Mucosa of stomach (tissue), 1 donor: ENCODE data around the gene C10orf67.
"Not testable (repeated sequence)": the region's sequence is repeated elsewhere in the genome, so short reads cannot be mapped to it uniquely, and the experiment has no call there.

Source experiments
- H3K27me3 ChIP-seq: one replicate; pipeline ENCODE4 v1.7.0; 2013; ENCODE audit warnings: mild to moderate bottlenecking, low read length; ENCODE audit not compliant: control insufficient read depth, insufficient read depth
- H3K36me3 ChIP-seq: one replicate; pipeline ENCODE4 v1.7.0; 2013; ENCODE audit warnings: low read length; ENCODE audit not compliant: control insufficient read depth, insufficient read depth
- H3K4me1 ChIP-seq: one replicate; pipeline ENCODE4 v1.7.0; 2013; ENCODE audit warnings: mild to moderate bottlenecking, low read length; ENCODE audit not compliant: control insufficient read depth, insufficient read depth
- H3K4me3 ChIP-seq: one replicate; pipeline ENCODE4 v1.7.0; 2013; ENCODE audit warnings: low read length
- H3K9ac ChIP-seq: one replicate; pipeline ENCODE4 v1.7.0; 2013; ENCODE audit warnings: mild to moderate bottlenecking, low read length, moderate library complexity
- H3K9me3 ChIP-seq: one replicate; pipeline ENCODE4 v1.7.0; 2013; ENCODE audit warnings: mild to moderate bottlenecking, low read length, moderate library complexity; ENCODE audit not compliant: control insufficient read depth
- donor health status: Pancreatic carcinoma.

The C10orf67 gene

DNA sequence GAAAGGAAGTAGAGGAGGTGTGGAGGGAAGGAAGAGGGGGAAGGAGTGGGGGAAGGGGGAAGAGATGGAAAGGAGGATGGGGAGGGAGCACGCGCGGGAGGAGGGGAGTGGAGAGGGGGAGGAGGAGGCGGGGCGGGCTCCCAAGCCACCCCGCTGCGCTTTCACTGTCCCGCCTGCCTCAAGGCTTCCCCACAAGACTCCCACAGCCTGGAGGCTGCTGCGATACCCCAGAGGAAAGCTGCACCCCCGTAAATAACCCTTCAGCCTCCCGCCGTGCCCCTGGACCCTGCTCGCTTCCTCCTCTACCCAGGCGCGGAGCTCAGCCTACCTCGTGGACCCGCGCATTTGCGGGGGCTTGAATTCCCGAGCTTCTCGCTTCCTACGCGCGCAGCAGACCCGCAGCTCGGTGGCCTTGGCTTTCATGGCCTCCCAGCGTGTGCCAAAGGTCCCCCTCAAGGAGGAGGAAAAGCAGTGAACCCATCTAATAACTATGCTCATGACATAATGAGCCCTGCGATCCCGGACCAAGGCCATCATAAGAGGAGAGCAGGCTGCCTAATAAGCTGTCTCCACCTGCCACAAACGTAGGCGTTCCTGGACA, at the start of gene C10orf67:
Gene C10orf67, minus strand, starts transcription at position 557 of the 601 bp plus-strand sequence. Its CDS starts 23 bp downstream, at position 534.
- Histone ChIP-seq H3K9ac (peak within 1 kb of the TSS; percentile 57), H3K4me3 (peak within 1 kb of the TSS; percentile 58), H3K4me1 (peaks cover 4% of the 10 kb centered on the region), H3K9me3 (no peaks in the 10 kb centered on the region), H3K27me3 (peaks cover 25% of the 10 kb centered on the region), H3K36me3 (no peaks in the 10 kb centered on the region)

DNA sequence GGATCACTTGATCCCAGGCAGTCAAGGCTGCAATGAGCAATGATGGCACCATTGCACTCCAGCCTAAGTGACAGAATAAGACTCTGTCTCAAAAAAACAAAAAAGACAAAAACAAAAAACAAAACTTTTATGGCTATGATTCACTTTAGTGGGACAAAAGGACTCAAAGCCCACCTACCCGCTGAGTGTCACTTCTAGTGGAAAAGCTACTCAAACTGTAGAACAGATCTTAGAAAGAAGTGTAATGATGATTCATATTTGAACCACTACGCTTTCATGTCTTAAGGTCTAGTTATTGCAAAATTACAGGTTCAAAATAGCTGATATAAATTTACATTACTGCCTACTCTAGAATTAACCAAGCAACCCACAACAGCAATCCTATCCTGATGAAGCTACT, 47.2 kb upstream of the C10orf67 start:
- no peaks in the 10 kb centered on the region for H3K9me3 ChIP-seq

DNA sequence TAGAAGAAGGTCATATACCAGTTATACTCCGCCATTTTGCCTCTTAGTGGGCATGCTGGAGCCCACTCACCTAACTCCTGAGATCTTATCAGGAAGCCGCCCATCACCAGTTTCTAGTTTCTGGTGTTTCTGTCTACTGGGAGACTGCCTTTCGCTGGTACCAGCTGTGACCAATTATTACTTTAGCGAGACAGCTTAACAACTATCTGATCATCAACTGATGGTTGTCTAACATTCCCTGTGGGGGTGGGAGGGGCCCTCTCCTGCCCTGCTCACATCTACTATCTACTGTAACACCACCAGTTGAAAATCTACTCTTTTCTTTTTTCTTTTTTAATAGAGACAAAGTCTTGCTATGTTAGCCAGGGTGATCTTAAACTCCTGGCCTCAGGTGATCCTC, 46.2 kb upstream of the C10orf67 start:
- peaks cover 3% of the 10 kb centered on the region for H3K4me1 ChIP-seq
- no peaks in the 10 kb centered on the region for H3K36me3 ChIP-seq
- no peak overlapping the region for H3K9ac ChIP-seq

More for the DNA sequence above, 47.2 kb upstream of the C10orf67 start:
- H3K4me1 ChIP-seq = peaks cover 12% of the 10 kb centered on the region
- H3K4me3 ChIP-seq = no peak overlapping the region
- no peaks in the 10 kb centered on the region for H3K27me3 ChIP-seq
- no peaks in the 10 kb centered on the region for H3K36me3 ChIP-seq
- no peak overlapping the region for H3K9ac ChIP-seq

DNA sequence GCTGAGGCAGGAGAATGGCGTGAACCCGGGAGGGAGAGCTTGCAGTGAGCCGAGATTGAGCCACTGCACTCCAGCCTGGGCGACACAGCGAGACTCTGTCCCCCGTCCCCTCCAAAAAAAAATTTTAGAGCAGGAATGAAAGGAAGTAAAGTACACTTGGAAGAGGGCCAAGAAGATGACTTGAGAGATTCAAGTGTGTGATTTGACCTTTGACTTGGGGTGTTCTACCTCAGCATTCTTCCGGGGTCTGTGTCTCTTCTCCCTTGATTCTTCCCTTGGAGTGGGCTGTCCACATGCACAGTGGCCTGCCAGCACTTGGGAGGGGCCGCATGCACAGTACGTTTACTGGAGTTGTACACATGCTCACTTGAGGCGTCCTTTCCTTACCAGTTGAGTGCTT, 45.8 kb upstream of the C10orf67 start:
- H3K4me3 ChIP-seq, H3K9me3 ChIP-seq, H3K36me3 ChIP-seq, H3K27me3 ChIP-seq, H3K9ac ChIP-seq, H3K4me1 ChIP-seq: not testable (repeated sequence)

More for the DNA sequence above, 46.2 kb upstream of the C10orf67 start:
- H3K4me3 ChIP-seq = no peak overlapping the region
- H3K27me3 ChIP-seq = no peaks in the 10 kb centered on the region
- H3K9me3 ChIP-seq = no peaks in the 10 kb centered on the region

DNA sequence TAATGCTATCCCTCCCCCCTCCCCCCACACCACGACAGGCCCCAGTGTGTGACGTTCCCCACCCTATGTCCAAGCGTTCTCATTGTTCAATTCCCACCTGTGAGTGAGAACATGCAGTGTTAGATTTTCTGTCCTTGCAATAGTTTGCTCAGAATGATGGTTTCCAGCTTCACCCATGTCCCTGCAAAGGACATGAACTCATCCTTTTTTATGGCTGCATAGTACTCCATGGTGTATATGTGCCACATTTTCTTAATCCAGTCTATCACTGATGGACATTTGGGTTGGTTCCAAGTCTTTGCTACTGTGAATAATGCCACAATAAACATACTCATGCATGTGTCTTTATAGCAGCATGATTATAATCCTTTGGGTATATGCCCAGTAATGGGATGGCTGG, 42.9 kb upstream of the C10orf67 start:
- H3K27me3 ChIP-seq, H3K4me1 ChIP-seq, H3K36me3 ChIP-seq, H3K9me3 ChIP-seq, H3K9ac ChIP-seq, H3K4me3 ChIP-seq: not testable (repeated sequence)

DNA sequence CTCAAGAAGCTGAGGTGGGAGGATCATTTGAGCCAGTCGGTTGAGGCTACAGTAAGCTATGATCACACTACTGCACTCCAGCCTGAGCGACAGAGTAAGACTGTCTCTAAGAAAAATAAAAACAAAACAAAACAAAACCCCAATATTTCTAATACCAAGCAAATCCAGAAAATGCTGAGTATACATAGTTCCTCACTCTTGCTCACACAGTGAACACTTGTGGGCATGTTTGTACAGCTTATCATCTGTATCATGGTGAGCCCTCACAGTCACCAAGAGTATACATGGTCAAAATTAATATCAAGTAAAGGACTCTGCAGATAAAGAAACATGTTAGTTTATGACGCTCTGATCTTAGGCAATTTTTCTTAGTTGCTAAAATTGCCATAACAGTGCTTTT, 41.5 kb upstream of the C10orf67 start:
- no peaks in the 10 kb centered on the region for H3K27me3 ChIP-seq
- H3K9ac ChIP-seq = no peak overlapping the region
- H3K4me1 ChIP-seq = peaks cover 4% of the 10 kb centered on the region
- no peak overlapping the region for H3K4me3 ChIP-seq
- no peaks in the 10 kb centered on the region for H3K9me3 ChIP-seq
- no peaks in the 10 kb centered on the region for H3K36me3 ChIP-seq

DNA sequence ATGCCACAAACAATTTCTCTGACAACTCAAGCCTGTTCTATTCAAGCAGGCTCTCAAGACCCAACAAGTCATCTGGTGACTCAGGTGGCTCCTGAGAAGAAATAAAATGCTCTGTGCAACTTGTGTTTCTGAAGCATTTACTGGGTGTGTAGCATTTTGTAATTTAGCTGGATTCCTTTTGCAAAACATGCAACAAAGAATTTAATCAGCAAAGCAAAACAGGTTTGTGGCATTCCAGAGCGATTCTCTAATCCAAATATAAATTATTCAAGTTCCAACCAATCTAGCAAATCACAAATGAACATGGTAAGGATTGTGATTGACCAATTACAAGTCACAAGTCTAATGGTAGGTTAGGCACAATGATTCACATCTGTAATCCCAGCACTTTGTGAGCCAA, 39.8 kb upstream of the C10orf67 start:
- Histone ChIP-seq H3K27me3 (no peaks in the 10 kb centered on the region), H3K4me3 (no peak overlapping the region), H3K9ac (no peak overlapping the region), H3K4me1 (peaks cover 4% of the 10 kb centered on the region), H3K36me3 (no peaks in the 10 kb centered on the region), H3K9me3 (no peaks in the 10 kb centered on the region)

DNA sequence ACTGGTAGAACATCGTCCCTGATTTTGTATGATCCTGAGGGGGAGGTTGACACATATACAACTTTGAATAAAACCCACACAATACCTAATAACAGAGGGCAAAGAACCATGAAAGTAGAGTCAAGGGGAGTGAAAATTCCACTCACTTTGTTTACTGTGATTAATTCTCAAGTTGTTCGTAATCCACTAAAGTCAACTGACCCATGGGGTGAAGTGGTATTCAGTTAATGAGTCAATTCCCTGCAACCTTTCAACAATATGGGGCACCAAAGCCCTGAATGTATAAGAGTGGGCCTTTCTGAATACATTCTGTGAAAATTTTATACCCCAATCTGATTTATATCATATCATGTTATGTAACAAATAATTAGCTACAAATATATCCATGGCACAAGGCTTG, 39.0 kb upstream of the C10orf67 start:
- no peaks in the 10 kb centered on the region for H3K27me3 ChIP-seq
- no peaks in the 10 kb centered on the region for H3K9me3 ChIP-seq
- H3K4me1 ChIP-seq = peaks cover 4% of the 10 kb centered on the region
- no peak overlapping the region for H3K4me3 ChIP-seq
- H3K36me3 ChIP-seq = no peaks in the 10 kb centered on the region
- no peak overlapping the region for H3K9ac ChIP-seq

DNA sequence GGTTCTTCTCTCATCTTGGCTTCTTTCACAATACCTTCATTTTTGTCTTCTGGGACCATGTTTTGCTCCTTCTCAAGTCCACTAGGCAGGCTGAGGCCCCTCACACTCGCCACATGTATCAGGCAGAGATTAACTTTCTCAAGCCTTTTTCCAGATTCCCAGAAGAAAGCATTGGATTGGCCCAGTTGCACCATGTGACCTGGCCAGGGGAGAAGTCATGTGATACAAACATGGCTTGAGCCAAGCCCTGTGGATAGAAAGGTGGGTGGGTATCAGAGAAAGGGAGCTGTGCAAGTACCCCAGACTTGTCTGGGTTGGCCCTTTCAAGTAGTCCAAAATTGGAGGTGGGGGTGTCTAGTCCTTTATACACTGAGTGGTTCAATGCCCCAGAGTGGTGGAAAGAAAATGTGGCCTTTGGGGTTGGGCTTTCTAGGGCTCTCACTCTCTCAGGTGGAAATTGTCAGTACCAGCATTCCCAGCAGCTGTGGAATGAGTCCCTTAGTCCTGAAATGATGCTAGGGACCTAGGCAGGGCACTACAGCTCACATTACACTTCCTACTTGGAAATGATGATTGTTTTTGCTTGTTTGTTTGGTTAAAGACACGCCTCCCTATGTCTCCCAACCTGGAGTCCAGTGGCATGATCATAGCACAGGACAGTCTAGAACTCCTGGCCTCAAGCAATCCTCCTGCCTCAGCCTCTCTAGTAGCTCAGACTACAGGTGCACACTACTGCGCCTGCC, 36.9 kb upstream of the C10orf67 start:
- Histone ChIP-seq H3K9me3 (no peaks in the 10 kb centered on the region), H3K27me3 (no peaks in the 10 kb centered on the region), H3K9ac (no peak overlapping the region), H3K4me3 (no peak overlapping the region), H3K4me1 (peaks cover 4% of the 10 kb centered on the region), H3K36me3 (no peaks in the 10 kb centered on the region)

DNA sequence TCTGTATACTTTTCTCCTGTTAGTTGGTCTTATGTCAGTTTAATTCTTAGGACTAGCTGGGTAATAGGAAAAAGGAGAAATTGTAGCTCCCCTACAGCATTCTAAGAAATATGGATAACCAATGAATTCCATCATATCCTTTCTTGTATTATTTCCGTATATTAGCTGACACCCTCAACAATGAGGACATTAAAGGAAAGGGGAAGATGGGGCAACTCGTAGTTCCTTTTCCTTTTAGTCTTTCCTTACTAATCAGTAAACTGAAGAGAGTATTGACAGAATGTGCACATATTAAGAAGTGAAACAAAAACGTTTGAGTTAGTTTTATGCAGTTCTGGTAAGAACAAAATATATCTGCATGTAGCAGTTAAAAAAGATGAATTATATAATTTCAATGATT, 35.1 kb upstream of the C10orf67 start:
- Histone ChIP-seq H3K9me3 (no peaks in the 10 kb centered on the region), H3K9ac (no peak overlapping the region), H3K4me3 (no peak overlapping the region), H3K36me3 (no peaks in the 10 kb centered on the region), H3K4me1 (no peaks in the 10 kb centered on the region), H3K27me3 (no peaks in the 10 kb centered on the region)

DNA sequence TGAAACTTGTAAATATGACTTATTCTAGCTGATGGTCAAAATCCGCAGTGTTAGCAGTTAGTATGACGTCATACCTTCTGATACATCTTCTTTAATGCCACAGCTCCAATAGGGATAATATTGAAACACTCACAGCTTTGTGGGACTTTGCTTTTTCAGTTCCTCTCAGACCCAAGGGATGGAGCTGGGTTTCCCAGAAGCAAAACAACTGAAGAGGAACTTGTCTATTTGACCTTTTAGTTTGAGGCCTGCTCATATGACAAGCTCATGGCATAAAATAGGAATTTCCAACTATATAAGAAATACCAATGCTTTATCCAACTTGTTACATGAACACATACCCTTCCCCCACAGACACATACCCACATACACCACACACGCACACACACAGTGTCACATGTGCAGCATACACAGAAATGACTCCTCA, 31.6 kb upstream of the C10orf67 start:
- H3K9ac ChIP-seq = no peak overlapping the region
- no peaks in the 10 kb centered on the region for H3K9me3 ChIP-seq
- no peaks in the 10 kb centered on the region for H3K27me3 ChIP-seq
- no peak overlapping the region for H3K4me3 ChIP-seq
- H3K4me1 ChIP-seq = peaks cover 6% of the 10 kb centered on the region
- no peaks in the 10 kb centered on the region for H3K36me3 ChIP-seq

DNA sequence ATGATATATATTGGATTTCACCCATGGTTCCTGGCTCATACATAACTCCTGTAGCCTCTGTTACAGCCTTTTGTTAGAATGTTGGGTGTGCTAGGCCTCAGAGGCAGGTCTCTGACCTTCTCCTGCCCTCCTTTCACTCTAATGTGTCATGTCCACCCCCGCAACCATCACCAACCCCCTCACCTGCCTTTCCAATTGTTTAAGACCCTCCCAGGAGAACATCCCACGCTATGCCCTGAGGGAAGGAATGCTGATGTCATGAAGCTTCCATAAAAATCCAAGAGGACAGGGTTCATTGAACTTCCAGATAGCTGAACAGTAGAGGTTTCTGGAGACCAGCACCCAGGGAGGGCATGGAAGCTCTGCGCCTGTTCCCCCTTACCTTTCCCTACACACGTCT, 30.8 kb upstream of the C10orf67 start:
- no peak overlapping the region for H3K9ac ChIP-seq
- H3K27me3 ChIP-seq = no peaks in the 10 kb centered on the region
- H3K36me3 ChIP-seq = no peaks in the 10 kb centered on the region
- H3K4me3 ChIP-seq = no peak overlapping the region
- no peaks in the 10 kb centered on the region for H3K9me3 ChIP-seq
- peaks cover 6% of the 10 kb centered on the region for H3K4me1 ChIP-seq
